Activated T-cell treated with anti-CD3 and anti-CD28 coated beads for 1 hour (primary cell): ENCODE results near the gene SPATA13.
"Not testable (repeated sequence)": the region's sequence is repeated elsewhere in the genome, so short reads cannot be mapped to it uniquely, and the experiment has no call there.

Experiments used
- DNase-seq: peaks from one replicate; pipeline ENCODE4 v3.0.0-alpha.2; 2020; ENCODE audit warnings: low read depth

SPATA13 gene

GRCh38 chr13:24196593-24197197 lies 36.2 kb downstream of the SPATA13 start:
- DNase-seq: no peak

GRCh38 chr13:24199016-24199415 lies 38.5 kb downstream of the SPATA13 start:
- no peak for DNase-seq

DNA sequence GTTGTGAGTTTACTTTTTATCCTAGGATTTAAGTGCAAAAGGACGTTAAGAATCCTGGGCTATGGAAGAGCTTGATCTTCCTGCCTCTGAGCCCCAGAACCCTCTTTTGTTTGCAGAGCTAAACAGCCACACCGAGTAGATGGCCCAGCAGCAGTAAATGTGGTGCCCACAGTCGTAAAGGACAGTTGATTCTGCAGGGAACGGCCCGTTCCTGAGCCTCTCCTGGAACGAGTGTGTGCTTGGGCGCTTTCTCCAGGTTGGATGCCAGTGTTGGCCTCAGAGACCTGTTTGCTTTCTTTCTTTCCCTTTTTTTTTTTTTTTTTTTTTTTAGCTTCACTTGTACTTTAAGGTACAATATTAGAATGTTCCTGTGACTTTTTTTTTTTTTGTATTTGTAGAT lies 41.7 kb downstream of the SPATA13 start:
- no peak for DNase-seq

GRCh38 chr13:24203273-24203672 lies 42.8 kb downstream of the SPATA13 start:
- DNase-seq: no peak

DNA sequence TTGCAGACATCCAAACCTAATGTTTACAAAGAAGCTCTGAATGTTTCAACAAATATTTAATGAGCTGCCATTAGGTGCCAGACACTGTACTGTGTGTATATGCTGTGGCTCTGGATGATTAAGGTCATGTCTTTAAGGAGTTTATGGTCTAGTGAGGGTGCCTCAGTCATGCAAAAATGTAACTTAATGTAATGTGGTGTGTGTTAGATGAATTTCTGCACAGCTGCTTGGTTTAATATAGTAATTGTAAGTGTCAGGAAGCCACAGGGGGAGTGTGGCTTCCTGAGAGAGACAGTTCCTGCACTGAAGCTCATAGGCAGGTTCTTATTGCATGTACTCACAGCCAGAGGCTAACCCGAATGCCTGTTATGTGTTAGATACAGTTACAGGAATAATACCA lies 43.3 kb downstream of the SPATA13 start:
- no peak for DNase-seq

GRCh38 chr13:24205076-24205475 lies 44.6 kb downstream of the SPATA13 start:
- DNase-seq: not testable (repeated sequence)

DNA sequence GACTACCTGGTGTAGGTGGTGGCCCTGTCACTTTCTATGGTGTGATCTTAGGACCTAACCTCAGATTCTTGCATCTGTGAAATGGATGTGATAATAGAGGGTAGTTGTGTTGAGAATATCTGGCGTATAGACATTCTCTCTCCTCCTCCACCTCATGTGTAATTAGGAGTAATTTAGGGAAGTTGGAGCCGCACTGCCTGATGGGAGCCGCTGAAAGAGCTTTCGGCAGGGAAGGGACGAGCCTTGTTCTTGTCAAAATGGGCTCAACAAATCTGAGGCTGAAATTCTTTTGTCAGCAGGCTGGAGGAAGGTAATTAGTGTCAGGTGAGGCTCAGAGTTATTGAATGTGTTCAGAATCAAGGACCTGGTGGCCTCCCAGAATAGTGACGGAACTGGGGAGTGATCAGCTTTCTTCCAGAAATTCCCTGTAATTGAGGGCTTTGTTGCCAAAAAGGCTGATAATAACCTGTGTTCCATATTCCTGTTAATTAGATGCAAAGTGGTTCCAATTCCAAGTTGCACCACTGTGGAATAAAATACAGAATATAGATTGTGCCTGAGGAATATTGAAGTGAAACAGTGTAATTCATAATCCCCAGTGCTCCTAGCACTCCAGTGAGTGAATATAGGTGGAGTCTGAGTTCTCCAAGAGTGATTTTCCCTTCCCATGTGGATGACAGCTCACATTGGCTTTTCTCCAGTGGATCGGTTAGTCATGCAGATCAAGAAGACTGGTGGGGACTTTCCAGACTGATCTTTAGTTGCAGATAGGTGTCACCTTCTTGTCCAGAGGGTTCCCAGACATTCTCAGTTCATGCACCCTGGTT lies 47.5 kb downstream of the SPATA13 start:
- DNase-seq: no peak

DNA sequence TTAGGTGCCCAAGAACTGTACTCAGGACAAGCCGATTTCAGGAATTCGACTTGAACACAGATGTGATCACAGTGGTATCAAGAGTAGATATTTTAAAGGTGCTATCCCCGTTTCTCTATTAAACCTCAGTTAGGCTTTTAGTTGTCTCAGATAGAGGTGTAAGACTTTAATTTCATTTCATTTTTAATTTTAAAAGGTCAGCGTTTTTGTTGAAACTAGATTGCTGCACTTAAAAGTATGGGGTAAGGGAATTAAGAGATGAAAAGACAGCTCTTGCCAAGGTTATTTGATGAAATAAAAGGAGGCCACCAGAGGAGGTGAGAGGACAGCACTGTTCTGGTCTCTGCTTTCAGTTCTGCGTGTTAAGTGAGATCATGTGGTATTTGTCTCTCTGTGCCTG lies 48.6 kb downstream of the SPATA13 start:
- no peak for DNase-seq

GRCh38 chr13:24212254-24212653 lies 51.7 kb downstream of the SPATA13 start:
- DNase-seq: no peak

GRCh38 chr13:24212674-24213073 lies 52.2 kb downstream of the SPATA13 start:
- no peak for DNase-seq

- no peak for DNase-seq
Observed at GRCh38 chr13:24213932-24214331, 53.4 kb downstream of the SPATA13 start.

DNA sequence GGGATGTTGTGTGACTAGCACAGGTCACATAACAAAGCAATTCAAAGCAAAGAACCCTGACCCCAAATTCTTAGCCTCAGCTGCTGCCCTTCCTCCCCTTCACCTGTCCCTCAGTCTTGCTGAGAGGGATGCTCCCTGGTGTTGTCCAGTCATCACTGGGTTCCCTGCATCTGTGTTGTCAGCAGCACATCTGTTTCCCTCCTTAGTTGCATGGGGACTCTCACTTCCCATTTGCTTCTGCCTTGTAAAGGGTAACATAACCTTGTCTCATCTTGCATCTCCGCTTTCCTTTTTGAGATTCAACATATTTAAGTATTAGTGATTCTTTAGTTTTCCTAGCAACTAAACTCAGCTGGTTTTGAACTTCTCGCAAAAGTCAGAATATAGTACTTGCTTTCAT lies 54.0 kb downstream of the SPATA13 start:
- DNase-seq: no peak

- DNase-seq: no peak
Observed at GRCh38 chr13:24215126-24215525, 54.6 kb downstream of the SPATA13 start.

DNA sequence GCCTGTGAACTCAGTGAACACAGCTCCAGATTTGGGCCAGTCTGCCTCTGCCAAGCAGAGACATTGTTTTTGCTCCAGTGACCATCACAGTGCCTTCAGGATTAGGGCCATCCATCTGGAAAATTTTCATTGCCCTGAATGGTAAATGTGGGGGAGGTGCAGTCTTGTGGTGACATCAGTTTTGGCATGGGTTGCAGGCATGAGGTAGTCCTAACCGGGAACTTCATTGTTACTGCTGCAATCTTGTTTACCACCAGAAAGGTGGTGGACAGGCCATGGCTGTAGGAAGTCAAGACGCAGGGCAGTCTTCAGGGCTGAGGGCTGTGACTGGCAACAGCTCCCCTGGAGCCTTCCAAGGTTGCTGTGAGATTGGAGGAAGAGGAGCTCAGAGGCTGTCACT lies 55.2 kb downstream of the SPATA13 start:
- DNase-seq: no peak

DNA sequence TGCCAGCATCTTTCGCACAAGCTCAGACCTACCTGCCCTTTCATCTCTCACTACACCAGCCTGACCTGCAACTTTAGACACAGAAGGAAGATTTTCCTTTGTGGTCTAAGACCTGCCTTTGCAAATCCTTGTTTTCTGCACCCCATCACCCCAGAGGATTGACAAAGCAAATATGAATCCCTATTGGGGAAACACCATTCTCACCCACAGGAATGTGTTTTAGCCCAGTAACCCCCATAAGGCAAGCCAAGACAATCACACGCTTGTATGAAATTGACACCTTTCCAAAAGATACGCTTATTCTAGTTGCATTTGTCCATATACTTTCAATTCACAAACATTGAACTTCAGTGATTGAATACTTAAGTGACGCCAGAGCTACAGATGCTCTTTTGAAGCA lies 55.7 kb downstream of the SPATA13 start:
- DNase-seq: no peak

GRCh38 chr13:24216779-24217178 lies 56.3 kb downstream of the SPATA13 start:
- DNase-seq: not testable (repeated sequence)

- no peak for DNase-seq
Observed at GRCh38 chr13:24217601-24218281, 57.2 kb downstream of the SPATA13 start.

DNA sequence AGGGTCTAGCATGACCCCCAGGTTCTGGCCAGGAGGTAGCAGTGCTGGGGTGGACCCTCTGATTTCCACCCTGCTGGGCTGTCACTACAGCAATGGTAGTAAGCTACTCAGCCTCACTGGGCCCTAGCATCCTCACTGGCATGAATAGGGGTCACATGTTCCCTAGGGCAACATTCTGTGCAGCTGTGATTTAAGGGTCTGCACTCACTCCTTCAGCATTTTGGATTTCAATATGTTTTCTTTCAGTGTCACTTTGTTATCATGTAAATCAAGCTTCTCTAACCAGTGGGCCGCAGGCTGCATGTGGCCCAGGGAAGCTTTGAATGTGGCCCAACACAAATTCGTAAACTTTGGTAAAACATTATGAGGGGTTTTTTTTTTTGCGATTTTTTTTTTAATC lies 57.8 kb downstream of the SPATA13 start:
- DNase-seq: no peak

GRCh38 chr13:24218977-24219376 lies 58.5 kb downstream of the SPATA13 start:
- DNase-seq: no peak

GRCh38 chr13:24220086-24220703 lies 59.7 kb downstream of the SPATA13 start:
- peak; percentile 24 for DNase-seq

DNA sequence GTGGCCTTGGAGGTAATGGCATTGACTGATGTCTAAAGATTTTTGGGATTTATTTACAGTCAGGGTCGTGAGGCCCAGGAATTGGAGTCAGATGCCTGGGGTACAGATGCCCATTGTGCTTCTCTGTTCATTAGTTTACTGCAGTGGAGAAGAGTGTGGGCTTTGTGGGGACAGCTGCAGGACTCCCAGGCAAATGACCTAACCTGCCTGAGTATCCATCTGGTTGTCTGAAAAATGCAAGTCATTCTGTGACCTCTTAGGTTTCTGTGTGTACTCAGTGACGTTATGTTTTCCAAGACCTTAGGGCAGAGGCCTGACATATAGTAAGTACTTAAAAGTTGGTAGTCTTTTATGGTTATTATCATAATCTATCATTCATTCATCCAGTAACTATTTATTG lies 60.5 kb downstream of the SPATA13 start:
- no peak for DNase-seq

GRCh38 chr13:24222756-24223155 lies 62.2 kb downstream of the SPATA13 start:
- no peak for DNase-seq
